NCI-H526 treated with DMSO at 0.1 percent for 48 hours (cell line): ENCODE measurements around the gene TMEM269.

Experiments used
- DNase-seq: peaks from one replicate; lab custom pipeline; 2025; lab: John Stamatoyannopoulos, UW

Gene TMEM269

DNA sequence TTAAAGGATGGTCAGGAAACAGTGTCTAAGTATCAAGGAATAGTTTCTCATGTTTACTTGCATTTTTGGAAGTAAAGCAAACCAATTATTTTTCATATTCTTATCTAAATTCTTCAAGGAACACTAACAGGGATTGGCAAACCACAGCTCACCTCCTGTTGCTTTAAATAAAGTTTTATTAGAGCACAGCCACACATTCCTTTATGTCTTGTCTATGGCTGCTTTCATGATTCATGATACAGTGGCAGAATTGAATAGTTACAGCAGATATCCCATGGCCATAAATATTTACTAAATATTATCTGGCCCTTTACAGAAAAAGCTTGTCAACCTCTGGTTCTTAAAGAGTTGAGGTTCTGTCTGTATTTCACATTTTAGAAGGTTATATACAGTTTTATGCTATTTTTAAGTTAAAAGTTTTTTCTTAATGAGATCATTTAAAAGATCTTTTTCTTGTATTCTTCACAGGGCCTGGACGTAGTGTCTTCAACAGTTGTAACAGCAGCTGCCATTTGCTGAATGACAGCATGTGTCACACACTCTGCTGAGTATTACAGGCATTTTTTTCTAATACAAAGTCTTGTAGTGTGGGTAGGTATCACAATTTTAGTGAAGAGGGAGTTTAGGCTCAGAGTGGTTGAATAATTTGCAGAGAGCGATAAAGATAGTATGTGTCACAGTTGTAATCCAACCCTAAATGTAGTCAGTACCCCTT is 64.2 kb downstream of the TMEM269 start:
- DNase-seq: no peak

DNA sequence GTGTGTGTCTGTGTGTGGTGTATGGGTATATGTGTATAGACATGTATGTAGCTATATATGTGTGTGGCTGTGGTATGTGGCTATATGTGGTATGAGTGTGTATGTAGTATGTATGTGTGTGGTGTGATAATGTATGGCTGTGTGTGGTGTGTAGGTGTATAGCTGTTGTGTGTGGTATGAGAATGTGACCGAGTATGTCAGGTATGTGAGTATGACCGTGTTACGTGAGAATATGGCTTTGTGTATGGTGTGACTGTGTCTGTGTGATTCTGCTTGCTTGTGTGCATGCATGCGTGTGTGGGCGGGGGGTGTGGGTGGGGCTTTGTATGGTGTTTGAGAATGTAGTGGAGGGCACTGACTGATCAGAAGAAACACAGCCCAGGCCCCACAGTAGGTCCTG is 65.2 kb downstream of the TMEM269 start:
- DNase-seq: no peak
